Measurements from ENCODE around the gene CLSTN1. TPM values are rescaled to one million over a fixed set of nuclear protein-coding genes. Genes with fewer than 3 reads are reported as not detected.
"Not testable (repeated sequence)": the region's sequence is repeated elsewhere in the genome, so short reads cannot be mapped to it uniquely, and the experiment has no call there.

Gene CLSTN1
- total and polyA plus RNA-seq, 2 donors from 2014 or later, result 114 to 158 TPM

- no peaks in the 10 kb centered on the region for H3K9me3 ChIP-seq (ENCODE audit: control insufficient read depth in 2 of 3, insufficient read depth in 1 of 3, low read length in 3 of 3)
- H3K27ac ChIP-seq (ENCODE audit: low read depth in 2 of 2, low read length in 2 of 2), result no peak overlapping the region
- H3K9ac ChIP-seq (ENCODE audit: low read length in 3 of 3), result no peak overlapping the region
- intact Hi-C loops (cut with DNase I), result no loop called here
- H3K27me3 ChIP-seq (ENCODE audit: control insufficient read depth, insufficient read depth, low read length), result no peaks in the 10 kb centered on the region
- no peaks in the 10 kb centered on the region for H3K36me3 ChIP-seq (ENCODE audit: control insufficient read depth in 2 of 3, insufficient read depth in 3 of 3, low read length in 3 of 3)
- TF ChIP-seq CTCF (IDR thresholded peaks at IDR 0.05; ENCODE audit: borderline replicate concordance, extremely low read depth, insufficient read depth), result no peak
- FAIRE-seq (no peak), DNase-seq (no peak)
- H3K4me3 ChIP-seq (ENCODE audit: low read length in 3 of 3), result no peak overlapping the region
- peaks cover 0 to 16% (median 6%) of the 10 kb centered on the region in 3 donors for H3K4me1 ChIP-seq (ENCODE audit: control insufficient read depth in 2 of 3, insufficient read depth in 2 of 3, low read depth in 1 of 3, low read length in 3 of 3)
These were observed 30.5 kb downstream of the CLSTN1 start for GRCh38 chr1:9793291-9793690.

GRCh38 chr1:9792156-9793042 is 31.4 kb downstream of the CLSTN1 start:
- Histone ChIP-seq H3K27ac (ENCODE audit: low read depth in 2 of 2, low read length in 2 of 2) (no peak overlapping the region), H3K27me3 (ENCODE audit: control insufficient read depth, insufficient read depth, low read length) (no peaks in the 10 kb centered on the region), H3K36me3 (ENCODE audit: control insufficient read depth in 2 of 3, insufficient read depth in 3 of 3, low read length in 3 of 3) (no peaks in the 10 kb centered on the region), H3K4me1 (ENCODE audit: control insufficient read depth in 2 of 3, insufficient read depth in 2 of 3, low read depth in 1 of 3, low read length in 3 of 3) (peaks cover 0 to 16% (median 5%) of the 10 kb centered on the region in 3 donors), H3K9me3 (ENCODE audit: control insufficient read depth in 2 of 3, insufficient read depth in 1 of 3, low read length in 3 of 3) (no peaks in the 10 kb centered on the region), H3K9ac (ENCODE audit: low read length in 3 of 3) (no peak overlapping the region), H3K4me3 (ENCODE audit: low read length in 3 of 3) (no peak overlapping the region)
- intact Hi-C loops (cut with DNase I), result no loop called here
- FAIRE-seq (no peak), DNase-seq (peak in 4 of 5 donors; percentile 80 to 90 (median 86))
- TF ChIP-seq CTCF (IDR thresholded peaks at IDR 0.05; ENCODE audit: borderline replicate concordance, extremely low read depth, insufficient read depth), result peak; percentile 2

GRCh38 chr1:9789700-9790099 is 34.1 kb downstream of the CLSTN1 start:
- not testable (repeated sequence) for DNase-seq; H3K9ac ChIP-seq (ENCODE audit: low read length in 3 of 3); H3K4me1 ChIP-seq (ENCODE audit: control insufficient read depth in 2 of 3, insufficient read depth in 2 of 3, low read depth in 1 of 3, low read length in 3 of 3); H3K4me3 ChIP-seq (ENCODE audit: low read length in 3 of 3); H3K27me3 ChIP-seq (ENCODE audit: control insufficient read depth, insufficient read depth, low read length); H3K36me3 ChIP-seq (ENCODE audit: control insufficient read depth in 2 of 3, insufficient read depth in 3 of 3, low read length in 3 of 3); FAIRE-seq; H3K9me3 ChIP-seq (ENCODE audit: control insufficient read depth in 2 of 3, insufficient read depth in 1 of 3, low read length in 3 of 3); H3K27ac ChIP-seq (ENCODE audit: low read depth in 2 of 2, low read length in 2 of 2)
- intact Hi-C loops (cut with DNase I), result loop anchor here (10.0 kb wide), 1 partner anchor 75 kb away; no protein-coding TSS in a partner anchor

DNA sequence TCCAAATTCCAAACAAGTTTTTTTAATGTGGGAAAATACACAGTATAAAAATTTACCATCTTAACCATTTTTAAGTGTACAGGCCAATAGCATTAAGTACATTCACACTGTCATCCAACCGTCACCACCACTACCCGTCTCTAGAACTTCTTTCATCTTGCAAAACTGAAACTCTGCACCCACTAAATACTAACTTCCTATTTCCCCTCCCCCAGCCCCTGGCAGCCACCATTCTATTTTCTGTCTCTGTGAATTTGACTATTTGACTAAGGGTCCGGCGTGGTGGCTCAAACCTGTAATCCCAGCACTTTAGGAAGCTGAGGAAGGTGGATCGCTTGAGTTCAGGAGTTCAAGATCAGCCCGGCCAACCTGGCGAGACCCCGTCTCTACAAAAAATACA is 36.1 kb downstream of the CLSTN1 start:
- FAIRE-seq (no peak), DNase-seq (no peak)
- no peaks in the 10 kb centered on the region for H3K27me3 ChIP-seq (ENCODE audit: control insufficient read depth, insufficient read depth, low read length)
- H3K9ac ChIP-seq (ENCODE audit: low read length in 3 of 3), result no peak overlapping the region
- H3K9me3 ChIP-seq (ENCODE audit: control insufficient read depth in 2 of 3, insufficient read depth in 1 of 3, low read length in 3 of 3), result no peaks in the 10 kb centered on the region
- intact Hi-C loops (cut with DNase I), result loop anchor here (10.0 kb wide), 1 partner anchor 77 kb away; no protein-coding TSS in a partner anchor
- no peaks in the 10 kb centered on the region for H3K36me3 ChIP-seq (ENCODE audit: control insufficient read depth in 2 of 3, insufficient read depth in 3 of 3, low read length in 3 of 3)
- H3K27ac ChIP-seq (ENCODE audit: low read depth in 2 of 2, low read length in 2 of 2), result no peak overlapping the region
- H3K4me1 ChIP-seq (ENCODE audit: control insufficient read depth in 2 of 3, insufficient read depth in 2 of 3, low read depth in 1 of 3, low read length in 3 of 3), result peaks cover 0 to 7% (median 0%) of the 10 kb centered on the region in 3 donors
- no peak for TF ChIP-seq CTCF (IDR thresholded peaks at IDR 0.05; ENCODE audit: borderline replicate concordance, extremely low read depth, insufficient read depth)
- no peak overlapping the region for H3K4me3 ChIP-seq (ENCODE audit: low read length in 3 of 3)
